GM23338 (cell line): ENCODE measurements around the gene ABCA1. TPM values are rescaled to one million over a fixed set of nuclear protein-coding genes. Genes with fewer than 3 reads are reported as not detected.

Experiments used
- ATAC-seq: fragments of 200-7000 bp; cut with Tn5 transposase; 3 replicates; pipeline ENCODE4 v1.9.1; 2020
- DNase-seq: peaks from one replicate; pipeline ENCODE4 v3.0.0-alpha.2; 2015; ENCODE audit warnings: low spot score
- H2AFZ ChIP-seq: fragments of 200-600 bp; sonication (generic); 2 replicates; pipeline ENCODE4 v1.8.0; 2016; ENCODE audit warnings: antibody characterized with exemption, mild to moderate bottlenecking, moderate library complexity
- H3F3A ChIP-seq: fragments of 200-600 bp; sonication (generic); replicated peaks from 2 replicates; pipeline ENCODE4 v1.8.0; 2017; ENCODE audit warnings: antibody characterized with exemption, mixed run types, low read depth
- H3K27ac ChIP-seq: fragments of 200-600 bp; sonication (generic); 2 replicates; pipeline ENCODE4 v1.6.1; 2016; ENCODE audit warnings: low read depth
- H3K27me3 ChIP-seq: fragments of 200-600 bp; sonication (generic); 2 replicates; pipeline ENCODE4 v1.8.0; 2016; ENCODE audit warnings: mild to moderate bottlenecking, mixed run types, moderate library complexity; ENCODE audit not compliant: insufficient read depth
- H3K36me3 ChIP-seq: fragments of 200-600 bp; sonication (generic); 2 replicates; pipeline ENCODE4 v1.8.0; 2016; ENCODE audit warnings: mild to moderate bottlenecking; ENCODE audit not compliant: insufficient read depth
- H3K4me1 ChIP-seq: fragments of 200-600 bp; sonication (generic); 2 replicates; pipeline ENCODE4 v1.8.0; 2016; ENCODE audit warnings: mild to moderate bottlenecking, moderate library complexity; ENCODE audit not compliant: insufficient read depth
- H3K4me2 ChIP-seq: fragments of 200-600 bp; sonication (generic); 2 replicates; pipeline ENCODE4 v1.7.1; 2017; ENCODE audit warnings: mixed run types
- H3K4me3 ChIP-seq: fragments of 200-600 bp; sonication (generic); 2 replicates; pipeline ENCODE4 v1.6.1; 2016; ENCODE audit warnings: mixed run types
- H3K79me2 ChIP-seq: fragments of 200-600 bp; sonication (generic); replicated peaks from 2 replicates; pipeline ENCODE4 v1.8.0; 2017; ENCODE audit warnings: mild to moderate bottlenecking; ENCODE audit not compliant: insufficient read depth
- H3K9me2 ChIP-seq: fragments of 200-600 bp; sonication (generic); 2 replicates; pipeline ENCODE4 v1.8.0; 2017; ENCODE audit not compliant: insufficient read depth
- H4K20me1 ChIP-seq: fragments of 200-600 bp; sonication (generic); replicated peaks from 2 replicates; pipeline ENCODE4 v1.8.0; 2017; ENCODE audit warnings: mild to moderate bottlenecking; ENCODE audit not compliant: insufficient read depth
- H3K27ac Mint-ChIP-seq: 2 replicates; pipeline ENCODE4 v1.8.0; 2020; ENCODE audit warnings: inconsistent platforms, mild to moderate bottlenecking, moderate library complexity, mixed read lengths
- H3K27me3 Mint-ChIP-seq: 3 replicates; pipeline ENCODE4 v1.8.0; 2022; ENCODE audit warnings: low read depth, mild to moderate bottlenecking, moderate library complexity, mixed read lengths, inconsistent platforms; ENCODE audit not compliant: insufficient read depth, poor library complexity
- H3K36me3 Mint-ChIP-seq: 3 replicates; pipeline ENCODE4 v1.8.0; 2021; ENCODE audit warnings: low read depth, mild to moderate bottlenecking, inconsistent platforms, moderate library complexity, mixed read lengths
- H3K4me1 Mint-ChIP-seq: 3 replicates; pipeline ENCODE4 v1.8.0; 2020; ENCODE audit warnings: mild to moderate bottlenecking, inconsistent platforms, mixed read lengths
- H3K4me3 Mint-ChIP-seq: 3 replicates; pipeline ENCODE4 v1.8.0; 2021; ENCODE audit warnings: moderate library complexity, mild to moderate bottlenecking, inconsistent platforms, mixed read lengths
- H3K9me3 Mint-ChIP-seq: 3 replicates; pipeline ENCODE4 v1.8.0; 2020; ENCODE audit warnings: moderate library complexity, mild to moderate bottlenecking, inconsistent platforms, mixed read lengths
- CREB1 ChIP-seq: fragments of 250-450 bp; sonication (Bioruptor Pico); IDR thresholded peaks from 2 replicates; pipeline ENCODE4 v1.5.0; 2020; ENCODE audit warnings: low read depth, mild to moderate bottlenecking, moderate library complexity
- ETS1 ChIP-seq: IDR thresholded peaks from 2 replicates; pipeline ENCODE4 v1.6.1; 2016; ENCODE audit warnings: antibody characterized with exemption
- EZH2 ChIP-seq: fragments of 200-600 bp; sonication (generic); IDR thresholded peaks from one replicate; pipeline ENCODE4 v1.8.0; 2017; ENCODE audit warnings: antibody characterized with exemption, mild to moderate bottlenecking, low read depth; ENCODE audit not compliant: unreplicated experiment
- EZH2phosphoT487 ChIP-seq: fragments of 200-600 bp; sonication (generic); IDR thresholded peaks from one replicate; pipeline ENCODE4 v1.8.1; 2018; ENCODE audit warnings: antibody characterized with exemption; ENCODE audit not compliant: unreplicated experiment
- JUNB ChIP-seq: IDR thresholded peaks from one replicate; pipeline ENCODE4 v1.6.1; 2016; ENCODE audit warnings: antibody characterized with exemption; ENCODE audit not compliant: unreplicated experiment
- NANOG ChIP-seq: IDR thresholded peaks from 2 replicates; pipeline ENCODE4 v1.6.1; 2016; ENCODE audit warnings: antibody characterized with exemption, borderline replicate concordance
- POLR2AphosphoS5 ChIP-seq: IDR thresholded peaks from 2 replicates; pipeline ENCODE4 v1.6.1; 2016; ENCODE audit warnings: antibody characterized with exemption, low read depth
- REST ChIP-seq: IDR thresholded peaks from one replicate; pipeline ENCODE4 v1.6.1; 2018; ENCODE audit warnings: antibody characterized with exemption; ENCODE audit not compliant: unreplicated experiment
- STAT1 ChIP-seq: IDR thresholded peaks from one replicate; pipeline ENCODE4 v1.6.1; 2016; ENCODE audit warnings: antibody characterized with exemption; ENCODE audit not compliant: unreplicated experiment
- ZNF114 ChIP-seq: fragments of 250-450 bp; sonication (Bioruptor Pico); IDR thresholded peaks from 2 replicates; pipeline ENCODE4 v1.5.0; 2020; ENCODE audit warnings: mild to moderate bottlenecking, moderate library complexity
- ZNF331 ChIP-seq: fragments of 250-450 bp; sonication (Bioruptor Pico); IDR thresholded peaks from 2 replicates; pipeline ENCODE4 v1.5.0; 2020; ENCODE audit warnings: low read depth, mild to moderate bottlenecking, moderate library complexity
- ZNF462 ChIP-seq: fragments of 250-450 bp; sonication (Bioruptor Pico); IDR thresholded peaks from 2 replicates; pipeline ENCODE4 v1.5.0; 2020; ENCODE audit warnings: mild to moderate bottlenecking, moderate library complexity
- polyA plus RNA-seq: library from polyadenylated mRNA; unstranded; fragments of >200 nt; fragmentation: Nextera tagmentation; extraction: Ambion mirVana; gene quantifications from 2 replicates; pipeline ENCODE4 v1.2.1, GENCODE V29; 2016
- total RNA-seq: library from RNA; depleted of rRNA; stranded (reverse); fragments of >200 nt; shearing (Covaris generic); gene quantifications from 2 replicates; pipeline ENCODE4 v1.2.3, GENCODE V29; 2014
- TF ChIP-seq, protein P1 (sequence below), 2 experiments: fragments of 200-600 bp in 1 of 2; sonication (generic) in 1 of 2; conservative IDR thresholded peaks; 2 replicates each; pipeline versions ENCODE4 v1.5.1 to v1.6.1; 2016 to 2017; ENCODE audit warnings: antibody characterized with exemption in 2 of 2, low read depth in 2 of 2, mild to moderate bottlenecking in 2 of 2, moderate library complexity in 1 of 2

ABCA1 gene
- total and polyA plus RNA-seq, 2 experiments from 2014 or later = 1.4 to 2.8 TPM

DNA sequence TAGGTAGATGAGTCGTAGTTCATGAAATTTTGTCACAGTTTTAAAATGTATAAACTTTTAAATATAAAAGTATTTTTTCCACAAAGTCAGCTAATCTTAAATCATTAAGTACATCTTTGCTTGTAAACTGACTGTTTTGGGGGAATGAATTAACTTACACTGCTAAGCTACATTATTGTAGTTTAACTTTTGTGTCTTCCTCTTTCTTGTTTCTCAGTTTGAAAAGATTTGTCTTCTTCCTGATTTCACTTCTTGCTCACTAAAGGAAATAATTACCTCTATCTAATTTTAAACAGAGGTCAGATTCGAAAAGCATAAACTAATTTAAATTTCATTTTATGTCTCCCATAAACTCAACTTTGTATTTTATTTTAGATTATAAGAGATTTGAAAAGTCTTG, 158.3 kb downstream of the ABCA1 start:
- no peak overlapping the region for H3K27ac ChIP-seq
- no peaks in the 10 kb centered on the region for H3K36me3 ChIP-seq
- no peaks in the 10 kb centered on the region for H3K27me3 Mint-ChIP-seq
- no peaks in the 10 kb centered on the region for H3K4me1 ChIP-seq
- H3K9me2 ChIP-seq = no peaks in the 10 kb centered on the region
- no peak overlapping the region for H2AFZ ChIP-seq
- ATAC-seq = no peak
- H3K27ac Mint-ChIP-seq = no peak overlapping the region
- H3F3A ChIP-seq = no peaks in the 10 kb centered on the region
- no peaks in the 10 kb centered on the region for H3K79me2 ChIP-seq
- peaks cover 8% of the 10 kb centered on the region for H3K27me3 ChIP-seq
- no peak overlapping the region for H3K4me3 Mint-ChIP-seq
- H3K9me3 Mint-ChIP-seq = no peaks in the 10 kb centered on the region
- TF ChIP-seq ZNF331 (CRISPR knock-in tag) (no peak), JUNB (no peak), STAT1 (no peak), EZH2phosphoT487 (no peak), POLR2AphosphoS5 (no peak), EZH2 (no peak), ETS1 (no peak), REST (no peak), NANOG (no peak), ZNF114 (no peak), ZNF462 (CRISPR knock-in tag) (no peak), CREB1 (CRISPR knock-in tag) (no peak)
- TF ChIP-seq, protein P1, sequence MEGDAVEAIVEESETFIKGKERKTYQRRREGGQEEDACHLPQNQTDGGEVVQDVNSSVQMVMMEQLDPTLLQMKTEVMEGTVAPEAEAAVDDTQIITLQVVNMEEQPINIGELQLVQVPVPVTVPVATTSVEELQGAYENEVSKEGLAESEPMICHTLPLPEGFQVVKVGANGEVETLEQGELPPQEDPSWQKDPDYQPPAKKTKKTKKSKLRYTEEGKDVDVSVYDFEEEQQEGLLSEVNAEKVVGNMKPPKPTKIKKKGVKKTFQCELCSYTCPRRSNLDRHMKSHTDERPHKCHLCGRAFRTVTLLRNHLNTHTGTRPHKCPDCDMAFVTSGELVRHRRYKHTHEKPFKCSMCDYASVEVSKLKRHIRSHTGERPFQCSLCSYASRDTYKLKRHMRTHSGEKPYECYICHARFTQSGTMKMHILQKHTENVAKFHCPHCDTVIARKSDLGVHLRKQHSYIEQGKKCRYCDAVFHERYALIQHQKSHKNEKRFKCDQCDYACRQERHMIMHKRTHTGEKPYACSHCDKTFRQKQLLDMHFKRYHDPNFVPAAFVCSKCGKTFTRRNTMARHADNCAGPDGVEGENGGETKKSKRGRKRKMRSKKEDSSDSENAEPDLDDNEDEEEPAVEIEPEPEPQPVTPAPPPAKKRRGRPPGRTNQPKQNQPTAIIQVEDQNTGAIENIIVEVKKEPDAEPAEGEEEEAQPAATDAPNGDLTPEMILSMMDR (conservative IDR thresholded peaks at IDR 0.05; ENCODE audit: low read depth in 2 of 2) = no peak
- no peak for DNase-seq
- H3K4me1 Mint-ChIP-seq = no peaks in the 10 kb centered on the region
- no peaks in the 10 kb centered on the region for H3K36me3 Mint-ChIP-seq
- no peak overlapping the region for H3K4me3 ChIP-seq
- no peaks in the 10 kb centered on the region for H4K20me1 ChIP-seq
- H3K4me2 ChIP-seq = no peak overlapping the region
